Right forelimb (tissue), 1 donor: ENCODE measurements around the gene RIPK3.

Experiments used
- DNase-seq: peaks from one replicate; pipeline ENCODE4 v3.0.0-alpha.2; 2018

The RIPK3 gene

GRCh38 chr14:24321212-24321975 is 18.4 kb downstream of the RIPK3 start:
- no peak for DNase-seq

GRCh38 chr14:24317141-24317928 is 22.5 kb downstream of the RIPK3 start:
- no peak for DNase-seq

GRCh38 chr14:24316597-24316950 is 23.2 kb downstream of the RIPK3 start:
- DNase-seq, result no peak

GRCh38 chr14:24315807-24316596 is 23.8 kb downstream of the RIPK3 start:
- DNase-seq, result no peak

- no peak for DNase-seq
Measured at GRCh38 chr14:24315243-24315806, 24.5 kb downstream of the RIPK3 start.

GRCh38 chr14:24314377-24315193 is 25.2 kb downstream of the RIPK3 start:
- no peak for DNase-seq

GRCh38 chr14:24313913-24314312 is 25.9 kb downstream of the RIPK3 start:
- no peak for DNase-seq

GRCh38 chr14:24312736-24313507 is 26.9 kb downstream of the RIPK3 start:
- no peak for DNase-seq

GRCh38 chr14:24311837-24312615 is 27.8 kb downstream of the RIPK3 start:
- no peak for DNase-seq

- peak; percentile 83 for DNase-seq
Measured at GRCh38 chr14:24310646-24311604, 28.9 kb downstream of the RIPK3 start, which contains the start of gene LTB4R. LTB4R (plus strand) TSS chr14:24311502; CDS start chr14:24315652, 4,150 bp downstream.

- no peak for DNase-seq
Measured at GRCh38 chr14:24310265-24310645, 29.5 kb downstream of the RIPK3 start.

- no peak for DNase-seq
Measured at GRCh38 chr14:24309538-24310264, 30.1 kb downstream of the RIPK3 start, which contains the start of gene LTB4R2. LTB4R2 (plus strand) TSS chr14:24310140; CDS start chr14:24310665, 525 bp downstream.

- DNase-seq, result no peak
Measured at GRCh38 chr14:24308342-24309124, 31.3 kb downstream of the RIPK3 start.

- no peak for DNase-seq
Measured at GRCh38 chr14:24307575-24308341, 32.0 kb downstream of the RIPK3 start, which contains the start of gene CIDEB. CIDEB (minus strand) TSS chr14:24307977; CDS start chr14:24307858, 119 bp downstream.

GRCh38 chr14:24307156-24307574 is 32.6 kb downstream of the RIPK3 start:
- no peak for DNase-seq

GRCh38 chr14:24304019-24304387 is 35.8 kb downstream of the RIPK3 start:
- no peak for DNase-seq
